Activated T-cell treated with anti-CD3 and anti-CD28 coated beads, Interleukin-2, amount 50 U/mL, for 72 hours (primary cell): Measurements from ENCODE around the gene SMTNL1. TPM values are rescaled to one million over a fixed set of nuclear protein-coding genes. Genes with fewer than 3 reads are reported as not detected.

ENCODE experiments used
- ATAC-seq, 2 donors: fragments of 150-1000 bp; cut with Tn5 transposase; replicated peaks in 1 of 2; 2 replicates each; pipeline ENCODE4 v1.10.0; 2021; ENCODE audit warnings: moderate library complexity in 2 of 2, mild to moderate bottlenecking in 1 of 2
- DNase-seq, 2 donors: peaks; one replicate each; pipeline ENCODE4 v3.0.0; 2021 to 2022; ENCODE audit warnings: mixed read lengths in 1 of 2
- H3K27ac Mint-ChIP-seq: one replicate; pipeline ENCODE4 v1.8.0; 2022; ENCODE audit warnings: mild to moderate bottlenecking, moderate library complexity, mixed read lengths
- H3K27me3 Mint-ChIP-seq: one replicate; pipeline ENCODE4 v1.8.0; 2022; ENCODE audit warnings: low read depth, mixed read lengths
- H3K36me3 Mint-ChIP-seq, 2 donors: one replicate each; pipeline ENCODE4 v1.8.0; 2022; ENCODE audit warnings: mixed read lengths in 2 of 2, mild to moderate bottlenecking in 1 of 2; ENCODE audit not compliant: insufficient read depth in 2 of 2
- H3K4me1 Mint-ChIP-seq: one replicate; pipeline ENCODE4 v1.8.0; 2022; ENCODE audit warnings: low read depth, mixed read lengths
- H3K4me3 Mint-ChIP-seq, 2 donors: one replicate each; pipeline ENCODE4 v1.8.0; 2022; ENCODE audit warnings: mild to moderate bottlenecking in 2 of 2, mixed read lengths in 2 of 2, moderate library complexity in 2 of 2
- H3K9me3 Mint-ChIP-seq, 2 donors: one replicate each; pipeline ENCODE4 v1.8.0; 2022; ENCODE audit warnings: mixed read lengths in 2 of 2
- total RNA-seq, 2 donors: library from RNA; stranded (reverse); gene quantifications; one replicate each; pipeline ENCODE4 v1.2.3, GENCODE V29; 2022

SMTNL1 gene
- total RNA-seq, 2 donors from 2014 or later: not detected

DNA sequence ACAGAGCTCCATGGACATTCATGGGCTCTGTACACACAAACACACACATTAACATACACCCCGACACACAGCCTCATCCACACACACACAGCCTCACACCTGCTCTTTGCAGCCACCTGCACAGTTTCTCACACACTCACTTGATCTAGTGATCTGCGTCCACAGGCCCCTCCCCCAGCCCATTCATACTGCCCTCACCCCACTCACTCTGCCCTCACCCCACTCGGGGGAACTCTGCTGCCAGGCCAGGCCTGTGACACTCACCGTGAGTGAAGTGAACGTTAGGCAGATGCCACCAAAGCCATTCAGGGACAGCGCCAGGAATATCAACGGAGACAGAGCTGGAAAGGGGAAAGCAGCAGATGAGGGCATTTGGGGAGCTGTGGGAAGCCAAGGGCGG, 36.9 kb upstream of the SMTNL1 start:
- Mint-ChIP-seq H3K4me1 (no peaks in the 10 kb centered on the region), H3K4me3 (no peak overlapping the region), H3K27me3 (no peaks in the 10 kb centered on the region), H3K27ac (no peak overlapping the region), H3K9me3 (no peaks in the 10 kb centered on the region), H3K36me3 (peaks cover 5 to 9% of the 10 kb centered on the region in 2 donors)
- DNase-seq (no peak), ATAC-seq (no peak)

DNA sequence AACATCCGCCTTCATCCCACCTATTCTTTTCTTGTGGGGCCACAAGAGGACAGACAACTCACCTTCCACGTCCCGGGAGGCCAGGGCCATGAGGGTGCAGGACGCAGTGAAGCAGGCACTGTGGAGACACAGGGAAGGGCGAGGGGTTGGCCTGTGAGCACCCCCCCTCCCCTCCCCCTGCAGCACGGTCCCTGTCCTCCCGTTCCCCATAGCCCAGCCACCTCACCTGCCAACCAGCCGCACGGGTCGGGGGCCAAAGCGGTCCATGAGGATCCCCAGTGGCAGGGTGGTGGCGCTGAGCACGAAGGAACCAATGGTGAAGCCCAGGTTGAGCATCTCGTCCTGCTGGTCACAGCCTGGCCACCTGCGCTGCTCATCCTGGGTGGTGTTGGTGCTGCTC, 36.5 kb upstream of the SMTNL1 start:
- DNase-seq: no peak
- Mint-ChIP-seq H3K4me3 (no peak overlapping the region), H3K9me3 (no peaks in the 10 kb centered on the region), H3K4me1 (no peaks in the 10 kb centered on the region), H3K27me3 (no peaks in the 10 kb centered on the region), H3K27ac (no peak overlapping the region), H3K36me3 (peaks cover 5 to 9% of the 10 kb centered on the region in 2 donors)
- no peak for ATAC-seq

DNA sequence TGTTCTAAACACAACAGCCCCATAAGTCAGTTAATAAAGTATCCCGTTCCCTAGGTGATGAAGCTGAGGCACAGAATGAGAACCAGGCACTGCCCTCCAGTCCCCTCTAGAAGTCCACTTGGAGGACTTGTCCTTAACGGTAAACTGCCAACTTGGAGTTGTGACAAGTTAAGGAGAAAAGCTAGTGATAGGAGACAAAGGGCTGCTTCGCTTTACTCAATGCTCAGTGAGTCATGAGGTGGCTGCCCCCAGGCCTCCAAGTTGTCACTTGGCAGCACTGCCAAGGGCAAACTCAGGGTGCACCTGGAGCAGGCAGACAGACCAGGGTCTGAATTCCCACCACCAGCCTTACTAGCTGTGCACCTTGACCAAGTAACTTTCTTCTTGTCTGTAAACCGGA, 35.4 kb upstream of the SMTNL1 start:
- H3K9me3 Mint-ChIP-seq: no peaks in the 10 kb centered on the region
- H3K4me1 Mint-ChIP-seq: no peaks in the 10 kb centered on the region
- no peak overlapping the region for H3K4me3 Mint-ChIP-seq
- H3K27ac Mint-ChIP-seq: no peak overlapping the region
- ATAC-seq (no peak), DNase-seq (no peak)
- peaks cover 5 to 9% of the 10 kb centered on the region in 2 donors for H3K36me3 Mint-ChIP-seq
- H3K27me3 Mint-ChIP-seq: no peaks in the 10 kb centered on the region

DNA sequence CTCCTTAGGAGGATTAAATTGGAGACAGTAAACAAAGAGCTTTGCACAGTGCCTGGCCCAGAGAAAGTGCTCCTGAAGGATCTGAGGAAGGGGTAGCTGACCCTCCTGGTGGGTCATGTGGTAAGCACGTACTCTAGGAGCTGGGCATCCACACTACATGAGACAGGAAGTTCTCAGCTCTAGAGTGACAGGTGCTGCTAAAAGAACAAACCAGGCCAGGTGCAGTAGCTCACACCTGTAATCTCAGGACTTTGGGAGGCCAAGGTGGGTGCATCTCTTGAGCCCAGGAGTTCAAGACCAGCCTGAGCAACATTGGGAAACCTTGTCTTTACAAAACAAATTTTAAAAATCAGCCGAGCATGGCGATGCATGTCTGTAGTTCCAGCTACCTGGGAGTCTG, 35.0 kb upstream of the SMTNL1 start:
- Mint-ChIP-seq H3K9me3 (no peaks in the 10 kb centered on the region), H3K27ac (no peak overlapping the region), H3K36me3 (peaks cover 5 to 7% of the 10 kb centered on the region in 2 donors), H3K27me3 (no peaks in the 10 kb centered on the region), H3K4me1 (no peaks in the 10 kb centered on the region), H3K4me3 (no peak overlapping the region)
- DNase-seq (no peak), ATAC-seq (no peak)

DNA sequence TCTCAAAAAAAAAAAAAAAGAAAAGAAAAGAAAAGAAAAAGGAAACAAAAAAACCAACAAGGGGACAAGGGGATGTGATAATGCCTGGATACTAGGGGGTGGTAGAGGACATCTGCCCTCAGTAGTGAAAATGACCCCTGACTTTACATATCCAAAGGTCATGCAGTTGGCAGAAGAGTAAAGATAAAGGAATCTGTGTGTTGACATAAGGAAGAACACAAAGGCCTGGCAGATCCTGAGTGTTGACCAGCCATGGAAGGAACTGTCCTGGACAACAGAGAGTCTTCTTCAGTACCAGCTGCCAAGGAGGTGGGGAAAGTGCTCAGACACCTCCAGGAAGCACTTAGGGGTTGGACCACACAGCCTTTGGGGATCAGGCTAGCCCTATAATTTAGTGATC, 34.5 kb upstream of the SMTNL1 start:
- no peak overlapping the region for H3K27ac Mint-ChIP-seq

DNA sequence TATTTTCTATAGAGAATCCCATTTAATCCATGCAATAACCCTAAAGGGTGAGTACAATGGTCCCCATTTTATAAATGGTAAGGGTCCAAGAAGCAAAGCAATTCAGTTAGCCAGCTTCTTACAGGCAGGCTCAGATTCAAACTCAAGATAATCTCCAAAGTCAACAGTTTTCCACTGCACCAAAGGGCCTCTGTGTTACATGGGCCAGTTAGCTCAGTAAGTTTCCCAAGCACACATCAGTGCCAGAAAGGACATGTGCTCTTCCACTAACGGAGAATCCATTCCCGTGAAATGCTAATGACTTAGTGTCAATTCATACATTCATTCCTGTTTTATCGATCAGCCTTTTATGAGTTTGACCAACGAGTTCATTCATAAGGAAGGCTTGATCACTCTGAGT, 32.9 kb upstream of the SMTNL1 start:
- Mint-ChIP-seq H3K27me3 (no peaks in the 10 kb centered on the region), H3K9me3 (no peaks in the 10 kb centered on the region), H3K36me3 (peaks cover 5 to 10% of the 10 kb centered on the region in 2 donors), H3K4me3 (no peak overlapping the region), H3K4me1 (no peaks in the 10 kb centered on the region), H3K27ac (no peak overlapping the region)
- no peak for ATAC-seq
- no peak for DNase-seq

More for the DNA sequence above, 34.5 kb upstream of the SMTNL1 start:
- ATAC-seq (no peak), DNase-seq (no peak)
- Mint-ChIP-seq H3K36me3 (peaks cover 5 to 7% of the 10 kb centered on the region in 2 donors), H3K9me3 (no peaks in the 10 kb centered on the region), H3K4me3 (no peak overlapping the region), H3K27me3 (no peaks in the 10 kb centered on the region), H3K4me1 (no peaks in the 10 kb centered on the region)

DNA sequence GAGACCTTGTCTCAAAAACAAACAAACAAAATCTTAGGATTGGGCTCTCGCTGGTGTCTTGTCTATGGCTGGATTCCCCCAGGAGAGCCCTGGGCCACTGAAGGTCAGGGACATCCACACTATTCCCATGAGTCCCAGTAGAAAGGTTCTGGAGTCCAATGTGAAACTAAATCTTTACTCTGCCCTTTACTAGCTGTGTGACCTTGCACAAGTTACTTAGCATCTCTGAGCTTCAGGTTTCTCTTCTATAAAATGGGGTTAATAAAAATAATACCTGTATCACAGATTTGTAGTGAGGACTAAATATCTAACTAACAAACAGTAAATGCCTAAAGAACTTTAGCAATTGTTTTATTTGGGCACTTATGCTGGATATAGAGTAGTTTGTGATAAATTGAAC, 30.9 kb upstream of the SMTNL1 start:
- peaks cover 2 to 4% of the 10 kb centered on the region in 2 donors for H3K36me3 Mint-ChIP-seq
- DNase-seq (no peak), ATAC-seq (no peak)
- H3K4me1 Mint-ChIP-seq: peaks cover 2% of the 10 kb centered on the region
- H3K27ac Mint-ChIP-seq: no peak overlapping the region
- H3K9me3 Mint-ChIP-seq: no peaks in the 10 kb centered on the region
- no peak overlapping the region for H3K4me3 Mint-ChIP-seq
- H3K27me3 Mint-ChIP-seq: no peaks in the 10 kb centered on the region

DNA sequence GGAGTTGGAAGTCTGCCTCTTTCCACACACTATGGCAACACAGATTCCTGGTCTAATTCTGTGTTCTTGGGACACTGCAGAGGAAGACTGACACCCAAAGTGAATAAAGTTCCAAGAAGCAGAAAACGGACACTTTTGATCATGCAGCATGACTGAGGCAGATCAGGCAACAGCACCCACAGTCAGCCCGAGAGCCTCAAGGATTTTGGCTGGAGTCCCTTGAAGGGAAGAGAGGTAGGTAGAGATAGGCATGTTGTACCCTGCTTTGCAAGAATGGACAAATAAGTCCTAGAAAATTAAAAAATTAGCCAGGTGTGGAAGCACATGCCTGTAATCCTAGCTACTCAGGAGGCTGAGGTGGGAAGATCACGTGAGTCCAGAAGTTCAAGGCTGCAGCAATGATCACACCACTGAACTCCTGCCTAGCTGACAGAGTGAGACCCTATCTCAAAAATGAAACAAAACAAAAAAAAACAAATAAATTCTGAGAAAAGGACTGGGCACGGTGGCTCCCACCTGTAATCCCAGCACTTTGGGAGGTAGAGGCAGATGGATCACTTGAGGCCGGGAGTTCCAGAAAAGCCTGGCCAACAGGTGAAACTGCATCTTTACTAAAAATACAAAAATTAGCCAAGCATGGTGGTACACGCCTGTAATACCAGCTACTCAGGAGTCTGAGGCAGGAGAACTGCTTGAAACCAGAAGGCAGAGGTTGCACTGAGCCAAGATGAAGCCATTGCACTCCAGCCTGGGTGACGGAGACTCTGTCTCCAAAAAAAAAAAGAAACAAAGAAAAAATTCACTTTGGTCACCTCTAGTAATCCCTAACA, 28.8 kb upstream of the SMTNL1 start:
- DNase-seq (no peak), ATAC-seq (no peak)
- H3K36me3 Mint-ChIP-seq: peaks cover 2 to 4% of the 10 kb centered on the region in 2 donors
- H3K4me3 Mint-ChIP-seq: no peak overlapping the region
- no peak overlapping the region for H3K27ac Mint-ChIP-seq
- peaks cover 22% of the 10 kb centered on the region for H3K4me1 Mint-ChIP-seq
- H3K9me3 Mint-ChIP-seq: no peaks in the 10 kb centered on the region
- no peaks in the 10 kb centered on the region for H3K27me3 Mint-ChIP-seq

DNA sequence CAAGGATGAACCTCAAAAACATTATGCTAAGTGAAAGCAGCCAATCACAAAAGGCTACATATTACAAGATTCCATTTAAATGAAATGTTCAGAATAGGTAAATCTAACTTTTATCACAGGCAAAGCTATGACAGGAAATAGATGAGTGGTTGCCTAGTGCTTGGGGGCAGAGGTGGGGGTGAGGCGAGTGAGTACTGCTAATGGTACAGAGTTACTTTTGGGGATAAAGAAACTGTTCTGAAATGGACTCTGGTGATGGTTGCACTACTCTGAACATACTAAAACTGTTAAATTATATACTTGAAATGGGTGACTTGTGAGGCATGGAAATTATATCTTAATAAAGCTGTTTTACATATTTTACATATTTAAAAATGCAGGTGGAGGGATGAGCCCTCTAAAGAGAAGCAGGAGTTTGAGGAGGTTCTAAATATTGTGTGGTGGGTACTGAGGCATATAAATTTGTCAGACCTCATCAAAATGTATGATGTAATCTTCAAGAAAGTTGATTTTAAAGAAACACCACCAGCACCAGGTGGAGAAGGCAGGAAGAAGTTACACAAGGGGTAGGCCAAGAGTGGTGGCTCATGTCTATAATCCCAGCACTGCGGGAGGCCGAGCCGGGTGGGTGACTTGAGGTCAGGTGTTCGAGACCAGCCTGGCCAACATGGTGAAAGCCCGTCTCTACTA, 25.5 kb upstream of the SMTNL1 start:
- no peak for ATAC-seq
- Mint-ChIP-seq H3K4me1 (peaks cover 33% of the 10 kb centered on the region), H3K4me3 (peak overlapping the region; percentile 25 to 98), H3K9me3 (no peaks in the 10 kb centered on the region), H3K27ac (peak overlapping the region; percentile 94), H3K27me3 (no peaks in the 10 kb centered on the region), H3K36me3 (peaks cover 6% of the 10 kb centered on the region in 2 donors)
- no peak for DNase-seq

DNA sequence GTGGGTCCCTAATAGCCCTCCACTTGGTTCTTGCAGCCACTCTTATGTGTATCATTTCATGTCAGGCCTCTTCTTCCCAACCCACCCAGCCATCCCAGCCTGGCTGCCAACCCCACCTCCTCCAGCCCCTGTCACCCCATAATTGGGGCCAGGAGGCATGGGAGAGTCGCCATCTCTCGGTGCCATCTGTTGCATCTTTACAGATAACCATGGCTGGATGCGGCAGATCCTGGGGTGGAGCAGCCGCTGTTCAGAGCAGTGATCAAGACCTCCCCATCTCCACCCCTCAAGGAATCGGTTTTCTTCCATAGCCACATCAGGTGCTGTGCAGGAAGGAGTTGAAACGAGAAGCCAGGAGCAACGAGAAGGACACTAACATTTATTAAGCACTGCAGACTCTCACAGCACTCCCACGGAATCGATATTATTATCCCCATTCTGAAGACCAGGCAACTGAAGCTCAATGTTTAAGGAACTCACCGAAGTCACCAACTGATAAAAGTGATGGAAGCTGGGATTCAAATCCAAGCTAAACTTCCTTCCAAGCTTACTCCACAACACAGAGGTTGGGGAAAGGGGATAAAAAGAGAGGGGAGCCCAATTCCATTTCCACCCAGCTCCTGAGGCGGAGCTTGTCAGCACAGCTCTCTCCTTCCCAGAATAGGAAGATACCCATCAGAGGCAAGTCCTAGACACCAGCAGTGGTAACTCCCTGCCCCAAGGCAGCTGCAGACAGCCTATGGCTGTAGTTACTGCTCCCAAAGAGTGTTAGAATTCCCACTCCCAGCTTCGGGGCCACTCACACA, 24.5 kb upstream of the SMTNL1 start:
- ATAC-seq: no peak
- no peak for DNase-seq
- Mint-ChIP-seq H3K9me3 (no peaks in the 10 kb centered on the region), H3K27me3 (no peaks in the 10 kb centered on the region), H3K27ac (no peak overlapping the region), H3K4me1 (peaks cover 33% of the 10 kb centered on the region), H3K36me3 (peaks cover 5 to 6% of the 10 kb centered on the region in 2 donors), H3K4me3 (peak overlapping the region; percentile 98 to 100)

DNA sequence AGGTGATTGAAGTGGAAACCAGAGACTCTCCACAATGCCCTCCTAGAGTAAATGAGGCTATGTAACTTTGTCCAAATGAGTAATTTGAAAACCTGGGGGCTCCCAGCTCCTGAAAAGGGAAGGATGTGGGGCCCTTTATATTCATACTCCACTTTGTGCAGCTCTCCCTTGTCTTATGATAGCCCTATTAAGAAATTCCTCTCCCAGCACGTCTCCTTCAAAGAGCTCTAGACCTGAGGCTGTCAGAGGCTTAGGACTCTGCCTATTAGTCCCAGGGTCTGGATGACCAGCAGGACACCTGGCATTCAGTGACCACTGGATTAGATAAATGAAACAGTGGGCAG, 24.0 kb upstream of the SMTNL1 start:
- DNase-seq (no peak), ATAC-seq (no peak)
- Mint-ChIP-seq H3K9me3 (no peaks in the 10 kb centered on the region), H3K27me3 (no peaks in the 10 kb centered on the region), H3K4me3 (peak overlapping the region; percentile 98 to 100), H3K4me1 (peaks cover 33% of the 10 kb centered on the region), H3K27ac (no peak overlapping the region), H3K36me3 (peaks cover 3 to 6% of the 10 kb centered on the region in 2 donors)

DNA sequence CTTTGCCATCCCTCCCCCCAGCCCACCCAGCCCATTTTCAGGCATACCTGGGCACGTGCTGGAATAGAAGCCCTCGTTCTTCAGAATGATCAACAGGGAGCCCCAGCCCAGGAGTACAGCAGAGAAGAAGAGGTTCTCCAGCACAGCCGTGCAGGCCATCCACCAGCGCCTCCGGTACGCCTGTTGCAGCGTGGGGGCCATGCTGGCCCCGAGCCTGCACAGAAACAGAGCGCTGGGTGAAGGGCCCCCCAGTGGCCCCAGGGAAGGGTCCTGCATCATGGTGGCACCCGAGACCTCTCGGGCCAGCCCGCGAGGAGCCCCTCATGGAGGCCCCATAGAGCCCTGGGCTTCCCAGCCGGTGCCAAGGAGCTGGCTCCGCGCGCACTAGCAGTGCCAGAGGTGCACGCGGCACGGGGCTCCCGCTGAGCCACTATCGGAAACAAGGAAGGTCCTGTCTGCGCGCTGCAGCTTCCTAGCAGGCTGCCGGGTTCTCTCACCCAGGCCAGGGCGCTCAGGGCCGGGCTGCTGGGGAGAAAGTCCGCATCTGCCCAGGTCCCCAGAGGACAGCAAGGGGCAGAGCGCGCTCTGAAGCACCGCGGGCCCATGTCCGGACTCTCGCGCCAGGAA, 23.4 kb upstream of the SMTNL1 start:
- Mint-ChIP-seq H3K36me3 (peaks cover 3 to 6% of the 10 kb centered on the region in 2 donors), H3K27me3 (no peaks in the 10 kb centered on the region), H3K4me1 (peaks cover 33% of the 10 kb centered on the region), H3K4me3 (peak overlapping the region; percentile 98 to 100), H3K9me3 (no peaks in the 10 kb centered on the region), H3K27ac (no peak overlapping the region)
- DNase-seq (peak; percentile 35 to 40), ATAC-seq (peak; percentile 41 to 52)
